WTC11 (cell line): Measurements from ENCODE around the gene CARS2. TPM values are rescaled to one million over a fixed set of nuclear protein-coding genes. Genes with fewer than 3 reads are reported as not detected.

Source experiments
- ATAC-seq: fragments of 200-7000 bp; cut with Tn5 transposase; 2 replicates; pipeline ENCODE4 v1.10.0; 2021; ENCODE audit warnings: mild to moderate bottlenecking, moderate library complexity
- CTCF ChIA-PET: fragments of 300-600 bp; sonication (Branson Sonifier 250); formaldehyde crosslinking; loops from one replicate; lab custom pipeline; 2021; ENCODE audit warnings: antibody characterized with exemption; lab: Charles Lee
- POLR2A ChIA-PET: fragments of 350-600 bp; sonication (Branson Sonifier 250); formaldehyde crosslinking; loops from one replicate; lab custom pipeline; 2021; ENCODE audit warnings: antibody characterized with exemption; lab: Charles Lee
- DNase-seq: peaks from one replicate; pipeline ENCODE4 v3.0.0; 2021; ENCODE audit warnings: low spot score
- H3K27ac Mint-ChIP-seq: 2 replicates; pipeline ENCODE4 v1.8.0; 2021; ENCODE audit warnings: mixed read lengths
- H3K27me3 Mint-ChIP-seq: 2 replicates; pipeline ENCODE4 v1.8.0; 2021; ENCODE audit warnings: low read depth, mild to moderate bottlenecking, moderate library complexity, mixed read lengths
- H3K36me3 Mint-ChIP-seq: 2 replicates; pipeline ENCODE4 v1.8.0; 2021; ENCODE audit warnings: mixed read lengths
- H3K4me1 Mint-ChIP-seq: 2 replicates; pipeline ENCODE4 v1.8.0; 2022; ENCODE audit warnings: mixed read lengths
- H3K4me3 Mint-ChIP-seq: 2 replicates; pipeline ENCODE4 v1.8.0; 2021; ENCODE audit warnings: mild to moderate bottlenecking, moderate library complexity, mixed read lengths
- H3K9me3 Mint-ChIP-seq: 2 replicates; pipeline ENCODE4 v1.8.0; 2021; ENCODE audit warnings: mixed read lengths
- ATF1 ChIP-seq: sonication (generic); formaldehyde crosslinking; IDR thresholded peaks from 2 replicates; pipeline ENCODE4 v1.8.1; 2023; ENCODE audit warnings: mild to moderate bottlenecking, moderate library complexity, missing genetic modification reagents
- CBFB ChIP-seq: sonication (generic); formaldehyde crosslinking; IDR thresholded peaks from 2 replicates; pipeline ENCODE4 v1.8.1; 2022; ENCODE audit warnings: mild to moderate bottlenecking, low read depth, missing genetic modification reagents
- CREM ChIP-seq: sonication (generic); formaldehyde crosslinking; IDR thresholded peaks from 2 replicates; pipeline ENCODE4 v1.8.1; 2022; ENCODE audit warnings: mild to moderate bottlenecking, missing genetic modification reagents, moderate library complexity
- ELF4 ChIP-seq: sonication (generic); formaldehyde crosslinking; IDR thresholded peaks from 2 replicates; pipeline ENCODE4 v1.8.1; 2022; ENCODE audit warnings: low read depth, mild to moderate bottlenecking, moderate library complexity, missing genetic modification reagents
- KAT7 ChIP-seq: sonication (generic); formaldehyde crosslinking; IDR thresholded peaks from 2 replicates; pipeline ENCODE4 v1.8.1; 2023; ENCODE audit warnings: missing genetic modification reagents, mild to moderate bottlenecking, borderline replicate concordance
- NR3C1 ChIP-seq: sonication (generic); formaldehyde crosslinking; conservative IDR thresholded peaks from 2 replicates; pipeline ENCODE4 v1.8.1; 2023; ENCODE audit warnings: low read depth, mild to moderate bottlenecking, missing genetic modification reagents
- OVOL2 ChIP-seq: fragments of 250-450 bp; sonication (Bioruptor Pico); IDR thresholded peaks from 2 replicates; pipeline ENCODE4 v1.9.0; 2021; ENCODE audit warnings: mild to moderate bottlenecking, borderline replicate concordance
- RORB ChIP-seq: fragments of 250-450 bp; sonication (Bioruptor Pico); IDR thresholded peaks from 2 replicates; pipeline ENCODE4 v1.9.0; 2021; ENCODE audit warnings: mild to moderate bottlenecking
- SMAD4 ChIP-seq: sonication (generic); formaldehyde crosslinking; IDR thresholded peaks from 2 replicates; pipeline ENCODE4 v1.8.0; 2022; ENCODE audit warnings: mild to moderate bottlenecking, missing genetic modification reagents
- SP1 ChIP-seq: sonication (generic); formaldehyde crosslinking; conservative IDR thresholded peaks from 2 replicates; pipeline ENCODE4 v1.8.1; 2022; ENCODE audit warnings: missing genetic modification reagents
- ZNF423 ChIP-seq: fragments of 250-450 bp; sonication (Bioruptor Pico); IDR thresholded peaks from 2 replicates; pipeline ENCODE4 v2.1.2; 2022; ENCODE audit warnings: mild to moderate bottlenecking, moderate library complexity
- total RNA-seq: library from RNA; stranded (reverse); gene quantifications from 3 replicates; pipeline ENCODE4 v1.2.3, GENCODE V29; 2021
- TF ChIP-seq, protein P1 (sequence below): fragments of 250-450 bp; sonication (Bioruptor Pico); IDR thresholded peaks from 2 replicates; pipeline ENCODE4 v1.9.0; 2021; ENCODE audit warnings: mild to moderate bottlenecking
- TF ChIP-seq, protein P2 (sequence below): fragments of 200-600 bp; IDR thresholded peaks from 2 replicates; pipeline ENCODE4 v1.8.0; 2022; ENCODE audit warnings: antibody characterized with exemption
- TF ChIP-seq, protein P3 (sequence below): fragments of 250-450 bp; sonication (Bioruptor Pico); IDR thresholded peaks from 2 replicates; pipeline ENCODE4 v1.9.0; 2021; ENCODE audit warnings: moderate library complexity, mild to moderate bottlenecking, inconsistent platforms, borderline replicate concordance
- TF ChIP-seq, protein P4 (sequence below): sonication (generic); formaldehyde crosslinking; IDR thresholded peaks from 2 replicates; pipeline ENCODE4 v1.8.1; 2022; ENCODE audit warnings: mild to moderate bottlenecking, missing genetic modification reagents, moderate library complexity, borderline replicate concordance
- TF ChIP-seq, protein P5 (sequence below): sonication (generic); formaldehyde crosslinking; conservative IDR thresholded peaks from 2 replicates; pipeline ENCODE4 v1.8.1; 2022; ENCODE audit warnings: mild to moderate bottlenecking, missing genetic modification reagents
- TF ChIP-seq, protein P6 (sequence below): sonication (generic); formaldehyde crosslinking; conservative IDR thresholded peaks from 2 replicates; pipeline ENCODE4 v1.8.1; 2023; ENCODE audit warnings: mild to moderate bottlenecking, low read depth, missing genetic modification reagents, moderate library complexity
- TF ChIP-seq, protein P7 (sequence below): sonication (generic); formaldehyde crosslinking; IDR thresholded peaks from 2 replicates; pipeline ENCODE4 v1.8.1; 2022; ENCODE audit warnings: low read depth, missing genetic modification reagents, borderline replicate concordance

CARS2 gene
- total RNA-seq, 1 experiment from 2014 or later: 39.9 TPM

DNA sequence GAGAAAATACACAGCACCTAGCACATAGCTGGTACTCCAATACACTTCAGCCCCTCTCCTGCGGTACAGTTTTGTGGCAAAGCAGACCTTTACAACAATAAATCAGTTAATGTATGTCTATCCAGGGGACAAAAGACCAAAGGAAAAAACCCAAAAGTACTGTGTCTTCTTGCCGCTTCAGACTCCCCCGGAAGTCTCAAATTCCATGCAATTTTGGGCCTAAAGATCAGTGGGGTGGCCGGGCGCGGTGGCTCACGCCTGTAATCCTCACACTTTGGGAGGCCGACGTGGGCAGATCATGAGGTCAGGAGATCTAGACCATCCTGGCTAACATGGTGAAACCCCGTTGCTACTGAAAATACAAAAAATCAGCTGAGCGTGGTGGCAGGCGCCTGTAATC lies 16.2 kb downstream of the CARS2 start:
- Mint-ChIP-seq H3K36me3 (peaks cover 18% of the 10 kb centered on the region), H3K27ac (no peak overlapping the region), H3K4me1 (no peaks in the 10 kb centered on the region), H3K4me3 (no peak overlapping the region), H3K27me3 (no peaks in the 10 kb centered on the region), H3K9me3 (no peaks in the 10 kb centered on the region)
- ATAC-seq (no peak), DNase-seq (no peak)
- POLR2A ChIA-PET: no interaction called here
- TF ChIP-seq, protein P1, sequence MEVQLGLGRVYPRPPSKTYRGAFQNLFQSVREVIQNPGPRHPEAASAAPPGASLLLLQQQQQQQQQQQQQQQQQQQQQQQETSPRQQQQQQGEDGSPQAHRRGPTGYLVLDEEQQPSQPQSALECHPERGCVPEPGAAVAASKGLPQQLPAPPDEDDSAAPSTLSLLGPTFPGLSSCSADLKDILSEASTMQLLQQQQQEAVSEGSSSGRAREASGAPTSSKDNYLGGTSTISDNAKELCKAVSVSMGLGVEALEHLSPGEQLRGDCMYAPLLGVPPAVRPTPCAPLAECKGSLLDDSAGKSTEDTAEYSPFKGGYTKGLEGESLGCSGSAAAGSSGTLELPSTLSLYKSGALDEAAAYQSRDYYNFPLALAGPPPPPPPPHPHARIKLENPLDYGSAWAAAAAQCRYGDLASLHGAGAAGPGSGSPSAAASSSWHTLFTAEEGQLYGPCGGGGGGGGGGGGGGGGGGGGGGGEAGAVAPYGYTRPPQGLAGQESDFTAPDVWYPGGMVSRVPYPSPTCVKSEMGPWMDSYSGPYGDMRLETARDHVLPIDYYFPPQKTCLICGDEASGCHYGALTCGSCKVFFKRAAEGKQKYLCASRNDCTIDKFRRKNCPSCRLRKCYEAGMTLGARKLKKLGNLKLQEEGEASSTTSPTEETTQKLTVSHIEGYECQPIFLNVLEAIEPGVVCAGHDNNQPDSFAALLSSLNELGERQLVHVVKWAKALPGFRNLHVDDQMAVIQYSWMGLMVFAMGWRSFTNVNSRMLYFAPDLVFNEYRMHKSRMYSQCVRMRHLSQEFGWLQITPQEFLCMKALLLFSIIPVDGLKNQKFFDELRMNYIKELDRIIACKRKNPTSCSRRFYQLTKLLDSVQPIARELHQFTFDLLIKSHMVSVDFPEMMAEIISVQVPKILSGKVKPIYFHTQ: no peak
- TF ChIP-seq, protein P2, sequence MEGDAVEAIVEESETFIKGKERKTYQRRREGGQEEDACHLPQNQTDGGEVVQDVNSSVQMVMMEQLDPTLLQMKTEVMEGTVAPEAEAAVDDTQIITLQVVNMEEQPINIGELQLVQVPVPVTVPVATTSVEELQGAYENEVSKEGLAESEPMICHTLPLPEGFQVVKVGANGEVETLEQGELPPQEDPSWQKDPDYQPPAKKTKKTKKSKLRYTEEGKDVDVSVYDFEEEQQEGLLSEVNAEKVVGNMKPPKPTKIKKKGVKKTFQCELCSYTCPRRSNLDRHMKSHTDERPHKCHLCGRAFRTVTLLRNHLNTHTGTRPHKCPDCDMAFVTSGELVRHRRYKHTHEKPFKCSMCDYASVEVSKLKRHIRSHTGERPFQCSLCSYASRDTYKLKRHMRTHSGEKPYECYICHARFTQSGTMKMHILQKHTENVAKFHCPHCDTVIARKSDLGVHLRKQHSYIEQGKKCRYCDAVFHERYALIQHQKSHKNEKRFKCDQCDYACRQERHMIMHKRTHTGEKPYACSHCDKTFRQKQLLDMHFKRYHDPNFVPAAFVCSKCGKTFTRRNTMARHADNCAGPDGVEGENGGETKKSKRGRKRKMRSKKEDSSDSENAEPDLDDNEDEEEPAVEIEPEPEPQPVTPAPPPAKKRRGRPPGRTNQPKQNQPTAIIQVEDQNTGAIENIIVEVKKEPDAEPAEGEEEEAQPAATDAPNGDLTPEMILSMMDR: no peak
- no peak for TF ChIP-seq CREM
- no peak for TF ChIP-seq OVOL2 (CRISPR knock-in tag)
- no peak for TF ChIP-seq ZNF423 (CRISPR knock-in tag)
- TF ChIP-seq ELF4 (CRISPR knock-in tag): no peak
- no peak for TF ChIP-seq KAT7 (CRISPR knock-in tag)
- TF ChIP-seq, protein P3, sequence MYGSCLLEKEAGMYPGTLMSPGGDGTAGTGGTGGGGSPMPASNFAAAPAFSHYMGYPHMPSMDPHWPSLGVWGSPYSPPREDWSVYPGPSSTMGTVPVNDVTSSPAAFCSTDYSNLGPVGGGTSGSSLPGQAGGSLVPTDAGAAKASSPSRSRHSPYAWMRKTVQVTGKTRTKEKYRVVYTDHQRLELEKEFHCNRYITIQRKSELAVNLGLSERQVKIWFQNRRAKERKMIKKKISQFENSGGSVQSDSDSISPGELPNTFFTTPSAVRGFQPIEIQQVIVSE (CRISPR knock-in tag): no peak
- TF ChIP-seq NR3C1: no peak
- no peak for TF ChIP-seq SMAD4 (CRISPR knock-in tag)
- no peak for TF ChIP-seq RORB
- TF ChIP-seq SP1 (CRISPR knock-in tag): no peak
- TF ChIP-seq, protein P4, sequence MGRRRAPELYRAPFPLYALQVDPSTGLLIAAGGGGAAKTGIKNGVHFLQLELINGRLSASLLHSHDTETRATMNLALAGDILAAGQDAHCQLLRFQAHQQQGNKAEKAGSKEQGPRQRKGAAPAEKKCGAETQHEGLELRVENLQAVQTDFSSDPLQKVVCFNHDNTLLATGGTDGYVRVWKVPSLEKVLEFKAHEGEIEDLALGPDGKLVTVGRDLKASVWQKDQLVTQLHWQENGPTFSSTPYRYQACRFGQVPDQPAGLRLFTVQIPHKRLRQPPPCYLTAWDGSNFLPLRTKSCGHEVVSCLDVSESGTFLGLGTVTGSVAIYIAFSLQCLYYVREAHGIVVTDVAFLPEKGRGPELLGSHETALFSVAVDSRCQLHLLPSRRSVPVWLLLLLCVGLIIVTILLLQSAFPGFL: no peak
- TF ChIP-seq, protein P5, sequence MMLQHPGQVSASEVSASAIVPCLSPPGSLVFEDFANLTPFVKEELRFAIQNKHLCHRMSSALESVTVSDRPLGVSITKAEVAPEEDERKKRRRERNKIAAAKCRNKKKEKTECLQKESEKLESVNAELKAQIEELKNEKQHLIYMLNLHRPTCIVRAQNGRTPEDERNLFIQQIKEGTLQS (CRISPR knock-in tag): no peak
- TF ChIP-seq, protein P6, sequence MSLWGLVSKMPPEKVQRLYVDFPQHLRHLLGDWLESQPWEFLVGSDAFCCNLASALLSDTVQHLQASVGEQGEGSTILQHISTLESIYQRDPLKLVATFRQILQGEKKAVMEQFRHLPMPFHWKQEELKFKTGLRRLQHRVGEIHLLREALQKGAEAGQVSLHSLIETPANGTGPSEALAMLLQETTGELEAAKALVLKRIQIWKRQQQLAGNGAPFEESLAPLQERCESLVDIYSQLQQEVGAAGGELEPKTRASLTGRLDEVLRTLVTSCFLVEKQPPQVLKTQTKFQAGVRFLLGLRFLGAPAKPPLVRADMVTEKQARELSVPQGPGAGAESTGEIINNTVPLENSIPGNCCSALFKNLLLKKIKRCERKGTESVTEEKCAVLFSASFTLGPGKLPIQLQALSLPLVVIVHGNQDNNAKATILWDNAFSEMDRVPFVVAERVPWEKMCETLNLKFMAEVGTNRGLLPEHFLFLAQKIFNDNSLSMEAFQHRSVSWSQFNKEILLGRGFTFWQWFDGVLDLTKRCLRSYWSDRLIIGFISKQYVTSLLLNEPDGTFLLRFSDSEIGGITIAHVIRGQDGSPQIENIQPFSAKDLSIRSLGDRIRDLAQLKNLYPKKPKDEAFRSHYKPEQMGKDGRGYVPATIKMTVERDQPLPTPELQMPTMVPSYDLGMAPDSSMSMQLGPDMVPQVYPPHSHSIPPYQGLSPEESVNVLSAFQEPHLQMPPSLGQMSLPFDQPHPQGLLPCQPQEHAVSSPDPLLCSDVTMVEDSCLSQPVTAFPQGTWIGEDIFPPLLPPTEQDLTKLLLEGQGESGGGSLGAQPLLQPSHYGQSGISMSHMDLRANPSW (CRISPR knock-in tag): no peak
- TF ChIP-seq ATF1 (CRISPR knock-in tag): no peak
- TF ChIP-seq, protein P7, sequence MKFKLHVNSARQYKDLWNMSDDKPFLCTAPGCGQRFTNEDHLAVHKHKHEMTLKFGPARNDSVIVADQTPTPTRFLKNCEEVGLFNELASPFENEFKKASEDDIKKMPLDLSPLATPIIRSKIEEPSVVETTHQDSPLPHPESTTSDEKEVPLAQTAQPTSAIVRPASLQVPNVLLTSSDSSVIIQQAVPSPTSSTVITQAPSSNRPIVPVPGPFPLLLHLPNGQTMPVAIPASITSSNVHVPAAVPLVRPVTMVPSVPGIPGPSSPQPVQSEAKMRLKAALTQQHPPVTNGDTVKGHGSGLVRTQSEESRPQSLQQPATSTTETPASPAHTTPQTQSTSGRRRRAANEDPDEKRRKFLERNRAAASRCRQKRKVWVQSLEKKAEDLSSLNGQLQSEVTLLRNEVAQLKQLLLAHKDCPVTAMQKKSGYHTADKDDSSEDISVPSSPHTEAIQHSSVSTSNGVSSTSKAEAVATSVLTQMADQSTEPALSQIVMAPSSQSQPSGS (CRISPR knock-in tag): no peak
- TF ChIP-seq CBFB (CRISPR knock-in tag): no peak
- CTCF ChIA-PET: interaction anchor here (1.2 to 1.5 kb wide), 2 partner anchors 9 to 45 kb away, joined by 3 read pairs; no protein-coding TSS in a partner anchor
